Measurements from ENCODE around the gene TCHP.

DNA sequence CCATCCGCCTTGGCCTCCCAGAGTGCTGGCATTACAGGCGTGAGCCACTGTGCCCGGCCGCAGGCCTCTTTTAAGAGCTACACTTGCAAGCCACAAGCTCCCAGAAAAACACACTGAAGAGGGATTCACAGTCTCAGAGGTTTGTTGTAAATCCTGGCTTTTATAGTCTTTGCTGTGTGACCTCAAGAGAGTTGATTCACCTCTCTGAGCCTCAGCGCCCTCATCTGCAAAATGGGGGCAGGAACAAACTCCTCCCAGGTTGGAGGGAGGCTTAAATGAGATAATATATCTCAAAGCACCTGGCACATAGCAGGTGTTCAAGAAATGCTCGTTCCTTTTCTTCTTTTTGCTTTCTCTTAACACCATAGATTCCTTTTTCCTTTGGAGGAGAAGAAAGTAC lies 3.9 kb upstream of the TCHP start:
- TF ChIP-seq, protein P1, sequence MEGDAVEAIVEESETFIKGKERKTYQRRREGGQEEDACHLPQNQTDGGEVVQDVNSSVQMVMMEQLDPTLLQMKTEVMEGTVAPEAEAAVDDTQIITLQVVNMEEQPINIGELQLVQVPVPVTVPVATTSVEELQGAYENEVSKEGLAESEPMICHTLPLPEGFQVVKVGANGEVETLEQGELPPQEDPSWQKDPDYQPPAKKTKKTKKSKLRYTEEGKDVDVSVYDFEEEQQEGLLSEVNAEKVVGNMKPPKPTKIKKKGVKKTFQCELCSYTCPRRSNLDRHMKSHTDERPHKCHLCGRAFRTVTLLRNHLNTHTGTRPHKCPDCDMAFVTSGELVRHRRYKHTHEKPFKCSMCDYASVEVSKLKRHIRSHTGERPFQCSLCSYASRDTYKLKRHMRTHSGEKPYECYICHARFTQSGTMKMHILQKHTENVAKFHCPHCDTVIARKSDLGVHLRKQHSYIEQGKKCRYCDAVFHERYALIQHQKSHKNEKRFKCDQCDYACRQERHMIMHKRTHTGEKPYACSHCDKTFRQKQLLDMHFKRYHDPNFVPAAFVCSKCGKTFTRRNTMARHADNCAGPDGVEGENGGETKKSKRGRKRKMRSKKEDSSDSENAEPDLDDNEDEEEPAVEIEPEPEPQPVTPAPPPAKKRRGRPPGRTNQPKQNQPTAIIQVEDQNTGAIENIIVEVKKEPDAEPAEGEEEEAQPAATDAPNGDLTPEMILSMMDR (IDR thresholded peaks at IDR 0.05), result no peak
- TF ChIP-seq POLR2A (IDR thresholded peaks at IDR 0.05) (no peak), EP300 (IDR thresholded peaks at IDR 0.05) (no peak), POLR2AphosphoS5 (IDR thresholded peaks at IDR 0.05) (no peak)
